Epidermal melanocyte (primary cell): ENCODE data around the gene CD8A.

Experiments used
- DNase-seq: peaks from one replicate; pipeline ENCODE4 v3.0.0; 2011; ENCODE audit warnings: low spot score; ENCODE audit not compliant: insufficient read length

CD8A gene

DNA sequence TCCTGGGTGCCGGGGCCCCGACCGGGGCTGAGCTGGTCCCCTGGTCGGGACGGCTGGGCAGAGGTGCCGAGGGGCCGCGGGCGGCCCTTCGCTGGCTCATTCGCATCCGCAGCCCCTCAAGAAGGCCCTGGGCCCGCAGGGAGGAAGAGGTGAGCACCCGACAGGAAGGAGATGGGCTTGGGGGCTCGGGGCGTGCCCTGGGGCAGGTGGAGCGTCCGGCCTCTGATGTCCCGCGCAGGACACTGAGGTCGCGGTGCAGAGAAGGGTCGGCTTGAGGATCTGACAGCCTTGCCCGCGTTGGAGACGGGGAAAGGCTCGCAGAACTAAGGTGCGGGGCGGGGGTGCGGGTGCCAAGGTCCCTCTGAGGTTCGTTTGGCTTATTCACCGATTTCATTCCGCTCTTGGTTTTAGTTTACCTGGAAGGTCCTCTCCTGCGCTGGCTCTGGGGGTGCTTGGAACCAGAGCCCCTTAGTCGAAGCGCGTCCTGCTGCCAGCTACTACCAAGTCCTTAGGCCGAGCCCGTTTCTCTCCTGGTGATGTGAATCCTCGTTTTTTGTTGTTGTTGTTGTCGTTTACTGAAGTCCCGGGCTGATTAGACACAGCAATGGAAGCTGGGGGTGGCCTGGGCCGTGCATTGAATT, 18.9 kb upstream of the CD8A start:
- DNase-seq, result no peak

DNA sequence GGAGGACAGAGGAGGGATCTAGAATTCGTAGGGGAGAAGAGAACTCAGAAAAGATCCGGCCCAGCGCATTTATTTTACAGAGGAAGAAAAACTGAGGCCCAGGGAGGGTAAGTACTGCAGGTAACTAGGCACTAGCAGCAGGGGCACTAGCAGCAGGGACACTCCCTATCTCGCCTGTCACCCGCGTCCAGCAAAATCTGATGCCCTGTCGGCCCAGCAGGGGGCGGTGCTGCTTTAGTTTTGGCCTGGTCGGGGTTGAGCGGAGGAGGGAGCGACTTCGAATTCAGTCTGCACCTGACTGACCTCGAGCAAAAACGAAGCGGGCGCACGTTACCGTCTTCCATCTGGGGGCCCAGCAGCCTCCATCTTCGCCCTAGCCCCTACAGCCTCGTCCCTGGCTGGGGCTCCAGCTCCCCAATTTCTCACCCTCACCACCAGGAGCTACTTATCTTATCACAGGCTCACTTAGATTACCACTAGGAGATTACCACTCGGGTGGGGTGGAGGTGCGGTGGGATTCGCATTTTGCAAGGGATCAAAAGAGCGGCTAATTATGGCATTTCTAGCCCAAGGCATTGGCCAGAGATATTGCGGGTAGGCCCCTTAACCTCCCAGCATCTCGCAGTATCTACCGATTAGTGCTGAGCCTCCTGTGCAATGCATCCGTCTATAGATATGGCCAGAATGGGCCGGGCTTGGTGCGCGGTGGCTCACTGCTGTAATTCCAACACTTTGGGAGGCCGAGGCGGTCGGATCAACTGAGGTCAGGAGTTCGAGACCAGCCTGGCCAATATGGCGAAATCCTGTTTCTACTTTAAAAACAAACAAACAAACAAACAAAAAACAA, 17.8 kb upstream of the CD8A start:
- peak; percentile 93 for DNase-seq

DNA sequence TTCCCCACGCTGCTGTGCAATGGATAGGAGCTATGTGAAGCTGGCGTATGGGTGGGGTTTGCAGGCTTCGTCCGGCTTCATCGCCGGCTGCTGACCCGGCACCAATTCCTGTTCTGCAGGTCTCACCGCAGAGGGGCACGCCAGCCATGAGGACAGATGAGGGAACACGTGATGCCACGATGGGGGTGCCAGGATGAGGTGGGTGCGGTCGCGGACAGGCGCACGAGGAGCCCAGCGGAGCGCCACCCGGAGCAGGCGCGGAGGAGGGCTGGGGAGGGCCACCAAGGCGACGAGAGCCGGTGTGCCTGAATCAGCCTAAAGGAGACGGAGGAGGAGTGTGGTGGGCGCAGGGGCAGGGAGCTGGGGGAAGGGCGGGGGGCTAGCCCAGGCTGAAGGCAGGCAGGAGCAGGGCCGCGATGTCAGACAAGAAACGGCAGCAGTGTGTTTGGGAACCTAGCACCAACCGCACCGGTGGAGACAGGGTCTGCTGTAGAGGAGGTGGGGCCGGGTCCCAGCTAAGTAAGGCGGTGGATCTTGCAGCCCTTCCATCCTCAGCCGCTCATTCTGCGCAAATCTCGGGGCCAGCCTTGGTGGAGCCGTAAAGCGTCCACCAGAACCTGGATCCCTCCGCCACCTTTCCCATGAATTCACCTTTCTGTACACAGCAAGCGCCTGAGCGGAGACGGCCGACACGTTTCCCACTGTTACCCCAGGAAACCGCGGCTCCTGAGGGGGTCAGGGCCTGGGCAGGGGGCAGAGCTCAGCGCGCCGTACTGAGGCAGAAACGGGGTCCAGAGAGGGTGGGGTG, 17.0 kb upstream of the CD8A start:
- DNase-seq, result peak; percentile 37

DNA sequence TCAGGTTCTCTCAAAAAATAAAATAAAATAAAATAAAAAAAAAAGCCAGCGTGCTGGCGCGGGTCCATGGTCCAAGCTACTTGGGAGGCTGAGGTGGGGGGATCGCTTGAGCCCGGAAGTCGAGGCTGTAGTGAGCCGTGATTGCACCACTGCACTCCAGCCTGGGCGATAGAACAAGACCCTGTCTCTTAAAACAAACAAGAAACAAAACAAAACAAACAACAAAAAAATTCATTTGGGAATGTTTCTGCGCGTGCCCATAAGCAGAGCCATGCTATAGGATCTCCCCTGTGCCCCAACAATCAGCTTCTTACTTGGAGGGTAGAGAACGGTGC, 16.4 kb upstream of the CD8A start:
- DNase-seq, result no peak

DNA sequence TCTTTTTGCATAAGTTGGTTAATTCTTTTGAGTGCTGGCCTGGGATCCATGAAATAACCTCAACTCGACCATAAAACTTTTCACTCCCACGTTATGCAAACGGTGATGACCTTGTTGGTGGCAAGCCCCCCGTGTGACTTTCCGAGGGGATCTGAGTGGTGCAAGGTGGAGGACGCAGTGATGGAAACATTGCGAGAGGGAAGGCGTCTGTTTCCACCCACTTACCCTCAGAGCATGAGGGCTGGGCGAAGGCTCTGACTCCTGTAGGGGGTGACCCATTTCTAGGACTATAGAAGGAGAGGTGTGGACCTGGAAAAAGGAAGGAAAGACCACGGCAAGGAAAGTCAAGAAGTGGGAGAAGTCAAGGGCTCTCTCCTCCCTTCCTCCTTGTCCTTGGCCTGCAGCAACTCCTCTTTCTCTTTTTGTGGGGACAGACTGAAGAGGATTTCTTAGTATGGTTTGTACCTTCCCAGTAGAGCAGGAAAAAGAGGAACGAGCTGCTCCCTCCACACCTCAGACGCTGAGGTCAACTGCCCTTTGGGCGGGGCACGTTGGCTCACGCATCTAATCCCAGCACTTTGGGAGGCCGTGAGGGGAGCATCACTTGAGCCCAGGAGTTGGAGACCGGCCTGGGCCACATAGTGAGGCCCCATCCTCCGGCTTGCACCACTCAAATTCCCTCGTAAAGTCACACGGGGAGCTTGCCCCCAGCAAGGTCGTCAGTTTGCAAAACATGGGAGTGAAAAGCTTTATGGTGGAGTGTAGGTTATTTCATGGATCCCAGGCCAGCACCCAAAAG, 15.5 kb upstream of the CD8A start:
- no peak for DNase-seq

DNA sequence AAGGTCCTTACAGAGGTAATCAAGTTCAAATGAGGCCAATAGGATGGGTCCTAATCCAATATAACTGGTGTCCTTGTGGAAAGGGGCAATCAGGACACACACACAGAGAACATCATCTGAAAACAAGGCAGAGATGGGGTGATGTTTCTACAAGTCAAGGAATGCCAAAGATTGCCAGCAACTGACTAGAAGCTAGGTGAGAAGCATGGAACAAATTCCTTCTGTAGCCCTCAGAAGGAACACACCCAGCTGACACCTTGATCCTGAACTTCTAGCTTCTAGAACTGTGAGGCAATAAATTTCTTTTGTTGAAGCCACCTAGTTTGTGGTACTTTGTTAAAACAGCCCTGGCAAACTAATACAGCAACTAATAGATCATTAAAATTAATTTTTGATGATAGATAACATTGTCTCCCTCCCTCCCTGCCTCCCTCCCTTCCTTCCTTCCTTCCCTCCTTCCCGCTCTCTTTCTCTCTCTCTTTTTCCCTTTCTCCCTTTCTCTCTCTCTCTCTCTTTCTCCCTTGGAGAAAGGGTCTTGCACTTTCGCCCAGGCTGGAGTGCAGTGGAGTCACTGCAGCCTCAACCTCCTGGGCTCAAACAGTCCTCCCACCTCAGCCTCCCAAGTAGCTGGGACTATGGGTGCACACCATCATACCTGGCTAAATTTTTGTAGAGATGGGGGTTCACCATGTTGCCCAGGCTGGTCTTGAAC, 10.3 kb upstream of the CD8A start:
- DNase-seq, result no peak

DNA sequence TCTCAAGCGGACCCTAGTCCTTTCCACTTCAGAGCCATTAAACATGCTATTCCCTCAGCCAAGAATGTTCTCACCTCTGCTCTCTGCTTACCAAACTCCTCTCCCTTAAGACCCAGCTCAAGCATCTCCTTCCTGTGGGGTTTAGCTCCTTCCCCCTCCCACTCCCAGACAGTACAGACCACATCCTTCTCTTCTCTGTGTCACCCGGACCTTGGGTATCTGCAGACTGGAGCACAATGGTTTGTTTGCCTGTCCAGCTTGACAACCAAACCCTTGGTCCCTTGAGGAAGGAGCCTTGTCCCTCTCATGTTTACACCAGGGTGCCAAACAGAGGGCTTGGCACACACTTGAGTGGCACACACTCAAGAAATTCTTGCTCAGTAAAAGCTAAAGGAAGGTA, 4.1 kb upstream of the CD8A start:
- DNase-seq, result no peak

DNA sequence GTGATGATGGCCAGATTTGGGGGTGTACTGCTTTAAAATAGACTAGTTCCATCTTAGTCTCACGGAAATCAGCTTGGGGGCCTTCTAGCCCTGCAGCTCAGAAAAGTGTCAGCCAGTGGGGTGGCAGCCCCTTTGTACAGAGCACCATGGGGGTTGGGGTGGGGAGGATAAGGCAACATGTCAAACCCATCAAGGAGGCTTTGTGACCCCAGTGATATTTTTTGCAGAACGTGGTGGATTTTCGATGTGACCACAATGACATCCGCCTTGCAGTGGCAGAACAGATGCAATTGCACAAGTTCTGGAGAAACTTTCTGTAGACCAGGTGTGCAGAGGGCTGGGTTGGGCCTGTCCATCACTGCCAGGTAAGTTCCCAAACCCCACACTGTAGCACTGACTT, 3.0 kb upstream of the CD8A start:
- DNase-seq, result no peak

DNA sequence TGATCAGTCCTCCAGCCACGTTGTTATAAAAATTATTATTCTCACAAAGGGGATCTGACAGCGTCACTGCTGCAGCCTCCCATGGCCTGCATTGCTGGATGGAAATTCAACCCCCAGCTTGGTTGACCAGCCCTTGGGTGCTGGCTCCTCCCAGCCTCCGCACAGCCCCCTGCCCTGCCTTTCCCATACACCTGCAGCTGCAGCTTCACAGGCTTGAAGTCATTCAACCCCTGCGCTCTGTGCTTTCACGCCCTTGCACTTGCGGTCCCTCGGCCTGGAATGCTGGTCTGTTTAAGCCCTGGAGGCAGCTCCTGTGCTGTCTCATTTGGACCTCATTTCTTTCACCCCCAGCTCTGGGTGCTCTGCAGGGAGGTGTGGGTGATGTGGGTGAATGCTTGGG, 860 bp upstream of the CD8A start:
- DNase-seq, result no peak

DNA sequence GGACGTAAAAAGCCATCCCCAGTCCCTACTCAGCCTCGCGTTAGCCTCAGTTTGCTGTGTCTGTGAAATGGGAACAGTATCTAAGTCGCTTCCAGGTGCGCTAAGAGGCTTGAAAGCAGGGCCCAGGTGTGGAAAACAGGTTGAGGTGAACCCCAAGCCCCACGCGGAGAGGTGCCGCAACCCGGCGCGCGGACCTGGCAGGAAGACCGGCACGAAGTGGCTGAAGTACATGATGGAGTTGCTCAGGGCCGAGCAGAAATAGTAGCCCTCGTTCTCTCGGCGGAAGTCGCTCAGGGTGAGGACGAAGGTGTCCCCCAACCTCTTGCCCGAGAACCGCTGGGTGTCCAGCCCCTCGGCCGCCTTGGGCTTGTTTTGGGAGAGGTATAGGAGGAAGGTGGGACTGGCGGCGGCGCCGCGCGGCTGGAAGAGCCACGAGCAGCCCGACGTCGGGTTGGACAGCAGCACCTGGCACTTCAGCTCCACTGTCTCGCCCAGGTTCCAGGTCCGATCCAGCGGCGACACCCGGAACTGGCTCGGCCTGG, 508 bp downstream of the CD8A start:
- DNase-seq, result no peak

DNA sequence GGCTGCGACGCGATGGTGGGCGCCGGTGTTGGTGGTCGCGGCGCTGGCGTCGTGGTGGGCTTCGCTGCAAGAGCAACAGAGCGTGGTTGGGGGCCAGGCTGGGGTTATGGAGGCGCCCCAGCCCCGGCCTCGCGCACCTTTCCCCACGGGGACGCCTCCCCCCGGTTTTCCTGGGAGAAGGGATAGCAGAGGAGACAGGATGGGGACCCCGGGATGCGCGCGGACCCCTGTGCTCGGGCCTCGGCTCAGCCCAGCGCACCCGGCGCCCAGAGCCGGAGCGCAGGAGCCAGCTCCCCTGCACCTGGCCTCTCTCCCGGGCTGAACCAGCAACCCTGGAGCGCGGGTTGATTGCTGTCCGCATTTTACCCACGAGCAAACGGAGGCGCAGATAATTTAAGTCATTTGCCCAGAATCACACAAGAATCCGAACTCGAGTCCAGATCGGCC, 1.0 kb downstream of the CD8A start:
- no peak for DNase-seq

DNA sequence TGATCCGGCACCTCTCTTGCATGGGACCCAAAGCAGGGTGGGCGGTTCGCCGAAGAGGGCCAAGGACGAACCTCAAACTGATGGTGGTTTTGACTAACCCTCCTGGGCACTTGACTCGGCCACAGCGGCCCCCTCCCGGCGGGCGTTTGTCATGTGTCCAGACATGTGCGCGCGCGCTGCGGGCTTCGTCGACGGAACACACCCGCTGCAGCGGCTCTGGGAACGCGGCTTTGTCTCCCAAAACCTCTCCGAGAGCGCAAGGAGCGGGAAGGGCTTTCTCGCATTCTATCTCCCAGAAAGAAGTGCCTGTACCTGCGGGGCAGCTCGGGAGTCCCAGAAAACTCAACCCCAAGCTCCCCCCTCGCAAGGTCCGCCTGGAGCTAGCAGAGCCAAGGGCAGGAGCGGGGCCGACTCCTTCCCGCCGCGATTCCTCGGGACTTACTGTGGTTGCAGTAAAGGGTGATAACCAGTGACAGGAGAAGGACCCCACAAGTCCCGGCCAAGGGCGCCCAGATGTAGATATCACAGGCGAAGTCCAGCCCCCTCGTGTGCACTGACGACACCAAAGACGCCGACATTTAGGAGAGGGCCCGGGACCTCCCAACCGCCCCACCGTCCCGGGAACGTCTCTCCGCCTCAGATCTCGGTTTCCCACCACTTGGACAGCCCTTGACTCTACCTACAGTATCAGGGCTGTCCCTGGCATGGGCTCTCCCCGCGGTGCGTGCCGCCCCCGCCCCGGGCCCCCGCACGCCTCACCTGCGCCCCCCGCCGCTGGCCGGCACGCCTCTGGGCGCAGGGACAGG, 1.6 kb downstream of the CD8A start:
- no peak for DNase-seq

DNA sequence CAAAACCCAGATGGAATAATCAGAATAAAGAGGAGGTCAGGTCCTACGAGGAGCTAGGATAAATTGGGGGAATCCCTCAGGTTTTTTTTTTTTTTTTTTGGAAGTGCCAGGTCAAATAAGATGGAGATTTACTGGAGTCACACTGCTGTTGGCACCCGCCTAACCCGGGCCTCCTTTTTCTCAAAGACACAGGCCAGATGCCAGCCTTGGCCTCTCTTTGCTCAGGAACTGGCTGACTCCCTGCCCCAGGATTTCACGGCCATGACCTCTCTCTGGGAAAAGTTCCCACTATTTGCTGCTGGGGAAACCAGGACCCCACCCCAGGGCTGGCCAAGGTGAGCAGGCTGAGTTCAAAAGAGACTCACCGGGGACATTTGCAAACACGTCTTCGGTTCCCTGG, 2.5 kb downstream of the CD8A start:
- no peak for DNase-seq

DNA sequence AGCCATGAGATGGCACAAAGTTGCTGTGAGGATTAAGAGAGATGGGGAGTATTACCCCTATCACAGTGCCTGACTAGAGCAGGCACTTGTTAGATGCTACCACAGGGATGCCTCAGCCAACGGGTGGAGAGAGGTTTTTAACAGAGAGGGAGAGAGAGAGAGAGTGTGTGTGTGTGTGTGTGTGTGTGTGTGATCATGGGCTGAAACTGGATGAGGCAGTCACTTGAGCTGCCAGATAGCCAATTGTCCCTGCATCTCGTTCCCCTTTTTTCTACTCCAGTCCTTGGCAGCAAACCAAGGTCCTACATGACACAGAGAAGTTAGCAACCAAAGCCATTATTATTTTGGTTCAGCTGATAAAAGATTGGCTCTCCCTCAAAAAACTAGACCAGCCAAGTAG, 3.0 kb downstream of the CD8A start:
- no peak for DNase-seq

DNA sequence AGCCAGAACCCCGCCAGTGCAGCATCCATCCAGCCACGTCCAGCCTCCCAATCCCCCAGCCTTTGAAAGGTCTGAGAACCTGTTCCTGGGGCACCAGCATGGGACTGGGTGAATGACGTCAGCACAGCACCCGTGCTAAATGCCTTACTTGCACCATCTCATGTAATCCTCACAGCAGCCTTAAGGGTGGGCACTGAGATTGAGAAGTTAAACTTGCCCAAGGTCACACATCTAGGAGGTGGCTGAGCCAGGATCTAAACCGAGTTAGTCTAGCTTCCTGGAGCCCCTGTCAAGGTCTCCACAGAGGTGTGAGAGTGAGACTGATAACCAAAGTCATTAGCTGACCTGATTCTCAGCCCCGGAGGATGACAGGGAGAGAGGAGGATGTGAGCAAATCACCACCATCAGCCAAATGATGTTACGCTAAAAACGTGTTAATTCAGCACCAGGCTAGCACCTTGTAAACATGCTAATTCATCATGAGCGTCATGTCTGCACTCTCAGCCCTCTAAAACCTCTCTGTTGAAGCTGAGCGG, 4.6 kb downstream of the CD8A start:
- DNase-seq, result no peak

DNA sequence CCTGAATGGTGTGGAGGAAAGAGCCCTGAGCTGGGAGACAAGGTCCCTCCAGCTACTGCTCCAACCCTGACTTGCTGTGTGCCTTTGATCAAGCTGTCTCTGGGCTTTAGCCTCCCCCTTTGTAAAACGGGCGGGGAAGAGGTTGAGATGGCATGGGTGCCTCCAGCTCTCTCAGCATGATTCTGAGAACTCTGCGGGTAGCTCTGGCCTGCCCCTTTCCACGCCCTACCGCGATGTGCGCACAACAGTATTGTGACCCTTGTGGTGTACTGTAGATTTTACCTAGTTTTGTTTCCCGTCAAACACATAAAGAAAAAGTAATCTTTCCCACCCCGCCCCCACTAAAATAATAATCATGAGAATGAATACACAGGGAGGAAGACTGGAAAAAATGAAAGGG, 5.3 kb downstream of the CD8A start:
- no peak for DNase-seq

DNA sequence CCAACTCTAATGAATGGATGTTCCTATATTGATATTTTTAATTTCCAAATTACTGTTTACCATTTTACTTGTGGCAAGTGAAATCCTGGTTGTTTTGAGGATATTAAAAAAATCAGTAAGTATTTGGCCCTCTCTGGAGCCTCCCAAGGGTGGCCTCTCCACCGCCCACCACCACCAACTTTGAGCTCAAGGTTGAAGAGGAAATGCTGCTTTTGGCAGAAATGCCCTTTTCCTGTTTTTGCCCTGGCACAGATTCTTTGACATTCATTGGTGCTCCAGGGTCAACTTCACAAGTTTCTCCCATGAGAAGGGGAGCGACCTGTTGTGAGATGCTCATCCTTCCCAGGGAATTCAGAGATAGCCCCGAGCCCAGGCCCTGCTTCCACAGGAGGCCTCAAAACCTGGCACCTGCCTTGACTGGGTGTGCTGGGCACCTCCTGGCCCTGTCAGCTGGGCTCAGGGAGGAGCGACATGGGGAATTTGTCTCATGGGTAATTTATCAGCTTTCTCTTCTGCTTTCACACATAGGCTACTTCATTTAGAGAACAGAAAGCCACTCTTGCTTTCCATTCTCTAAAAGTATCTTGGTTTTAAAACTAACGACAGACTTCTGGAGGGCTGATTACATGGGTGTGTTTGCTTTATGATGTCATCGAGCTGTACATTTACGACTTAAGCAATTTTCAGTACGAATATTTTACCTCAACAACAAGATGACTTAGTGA, 6.9 kb downstream of the CD8A start:
- no peak for DNase-seq

DNA sequence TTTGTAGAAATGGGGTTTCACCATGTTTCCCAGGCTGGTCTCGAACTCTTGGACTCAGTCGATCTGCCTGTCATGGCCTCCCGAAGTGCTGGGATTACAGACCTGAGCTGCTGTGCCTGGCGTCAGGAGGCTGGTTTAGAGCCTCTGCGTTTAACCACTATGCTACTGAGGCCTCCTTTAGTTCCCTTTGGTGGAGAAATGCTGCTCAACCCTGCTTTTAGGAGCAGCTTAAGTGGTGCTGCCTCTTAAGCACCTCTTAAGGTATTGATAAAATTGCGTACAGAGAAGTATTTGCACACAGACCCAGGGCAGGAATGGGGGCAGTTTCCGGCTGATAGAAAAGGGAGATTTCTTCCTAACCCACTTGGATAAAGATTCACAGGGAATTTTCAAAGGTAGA, 8.0 kb downstream of the CD8A start:
- DNase-seq, result no peak

DNA sequence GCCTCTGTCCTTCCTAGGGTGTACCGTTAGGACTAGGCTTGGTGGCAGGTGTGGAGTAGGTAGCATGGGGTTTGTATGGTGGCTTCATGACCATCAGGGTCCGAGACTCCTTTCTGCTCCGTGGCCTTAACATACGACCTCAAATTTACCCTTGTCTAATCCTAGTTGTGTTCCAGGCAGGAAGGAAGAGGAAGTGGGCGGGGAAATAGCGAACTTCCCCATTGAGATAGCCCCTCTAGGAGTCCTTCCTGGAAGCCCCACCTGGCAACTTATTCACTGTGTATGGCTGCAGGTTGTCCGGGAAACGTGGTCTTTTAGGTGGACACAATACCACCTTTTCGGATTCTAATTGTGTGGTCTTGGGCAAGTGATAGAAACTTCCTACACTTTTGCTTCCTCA, 9.3 kb downstream of the CD8A start:
- DNase-seq, result no peak
